Measurements from ENCODE around the gene MYH11. TPM values are rescaled to one million over a fixed set of nuclear protein-coding genes. Genes with fewer than 3 reads are reported as not detected.

The MYH11 gene
- total and polyA plus RNA-seq, 10 of the 15 experiments (the other 5 are each of a cell fraction or from before 2014, with no cell fraction given) = 0.01 to 1.9 (median 0.13) TPM; not detected in 1

DNA sequence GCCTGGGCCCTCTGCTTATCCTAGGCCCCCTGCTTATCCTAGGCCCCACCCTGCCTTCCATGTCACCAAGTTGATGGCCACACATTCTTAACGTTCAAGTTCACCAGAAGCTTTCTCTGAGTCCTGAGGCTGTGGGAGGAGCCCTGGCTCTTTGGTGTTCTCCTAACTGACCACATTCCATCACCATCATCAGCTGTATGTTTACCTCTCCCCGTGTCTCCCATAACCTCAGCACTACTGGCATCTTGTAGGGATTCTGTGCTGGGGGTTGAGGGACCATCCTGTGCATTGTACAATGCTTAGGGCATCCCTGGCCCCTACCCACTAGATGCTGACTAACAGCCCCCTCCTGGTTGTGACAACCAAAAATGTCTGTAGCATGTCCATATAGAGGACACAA lies 107.5 kb downstream of the MYH11 start:
- 38% methylated on average over 2 of the region's 2 CpGs for whole genome bisulfite sequencing (ENCODE audit: insufficient coverage, insufficient replicate concordance, low lambda C conversion rate, missing lambda C conversion rate)
- no peaks in the 10 kb centered on the region for H3K9me3 ChIP-seq (replicated peaks; ENCODE audit: control insufficient read depth, insufficient read depth, low read length)
- H3K4me1 ChIP-seq (ENCODE audit: control insufficient read depth, insufficient read depth, low read length) = no peaks in the 10 kb centered on the region
- intact Hi-C loops (cut with micrococcal nuclease; ENCODE audit: unreplicated experiment) = no loop called here
- no peak overlapping the region for H3K4me2 ChIP-seq (ENCODE audit: control insufficient read depth, insufficient read depth)
- H3K9ac ChIP-seq (ENCODE audit: control insufficient read depth, insufficient read depth, low read length) = no peak overlapping the region
- in situ Hi-C loops (cut with MboI) = no loop called here
- ChIA-PET POLR2A (no interaction called here), CTCF (interaction anchor here (0.7 kb wide), 1 partner anchor 210 kb away, joined by 3 read pairs; no protein-coding TSS in a partner anchor), RAD21 (ENCODE audit: unreplicated experiment) (no interaction called here), SMC1A (ENCODE audit: uncharacterized antibody, unreplicated experiment) (no interaction called here)
- no peak overlapping the region for H3K27ac ChIP-seq (ENCODE audit: control insufficient read depth, insufficient read depth)
- H2AFZ ChIP-seq (ENCODE audit: control insufficient read depth, low read depth, low read length) = no peak overlapping the region
- no peak for ATAC-seq
- H3K36me3 ChIP-seq (ENCODE audit: control insufficient read depth in 2 of 2, insufficient read depth in 2 of 2, low read length in 1 of 2) = no peaks in the 10 kb centered on the region
- H3K79me2 ChIP-seq (ENCODE audit: control insufficient read depth, insufficient read depth, low read length) = no peaks in the 10 kb centered on the region
- no peaks in the 10 kb centered on the region for H3K27me3 ChIP-seq (replicated peaks in 1 of 2; ENCODE audit: control insufficient read depth in 2 of 2, insufficient read depth in 2 of 2, low read length in 1 of 2)
- BruUV-seq (replicated peaks) = no TSS peak
- H4K20me1 ChIP-seq (ENCODE audit: control insufficient read depth, insufficient read depth) = no peaks in the 10 kb centered on the region
- no peak for FAIRE-seq
- no peak overlapping the region for H3K4me3 ChIP-seq
- no peak for DNase-seq (ENCODE audit: low read depth, low spot score)
- TF ChIP-seq ZNF384 (IDR thresholded peaks at IDR 0.05; ENCODE audit: borderline replicate concordance, low read depth, low read length) (no peak), POLR2A (IDR thresholded peaks at IDR 0.05; ENCODE audit: low read depth, low read length) (no peak), MYC (IDR thresholded peaks at IDR 0.05; ENCODE audit: insufficient read depth, insufficient read length, insufficient replicate concordance, low read length, severe bottlenecking) (no peak), RCOR1 (conservative IDR thresholded peaks at IDR 0.05; ENCODE audit: low read depth, low read length) (no peak), CBFB (IDR thresholded peaks at IDR 0.05; ENCODE audit: low read depth) (no peak), BHLHE40 (IDR thresholded peaks at IDR 0.05; ENCODE audit: borderline replicate concordance in 1 of 2, low read depth in 2 of 2, low read length in 1 of 2) (no peak)
- TF ChIP-seq, protein P1, sequence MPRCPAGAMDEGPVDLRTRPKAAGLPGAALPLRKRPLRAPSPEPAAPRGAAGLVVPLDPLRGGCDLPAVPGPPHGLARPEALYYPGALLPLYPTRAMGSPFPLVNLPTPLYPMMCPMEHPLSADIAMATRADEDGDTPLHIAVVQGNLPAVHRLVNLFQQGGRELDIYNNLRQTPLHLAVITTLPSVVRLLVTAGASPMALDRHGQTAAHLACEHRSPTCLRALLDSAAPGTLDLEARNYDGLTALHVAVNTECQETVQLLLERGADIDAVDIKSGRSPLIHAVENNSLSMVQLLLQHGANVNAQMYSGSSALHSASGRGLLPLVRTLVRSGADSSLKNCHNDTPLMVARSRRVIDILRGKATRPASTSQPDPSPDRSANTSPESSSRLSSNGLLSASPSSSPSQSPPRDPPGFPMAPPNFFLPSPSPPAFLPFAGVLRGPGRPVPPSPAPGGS (IDR thresholded peaks at IDR 0.05; ENCODE audit: borderline replicate concordance, insufficient read depth, low read depth, low read length, poor library complexity, severe bottlenecking) = no peak
- TF ChIP-seq, protein P2, sequence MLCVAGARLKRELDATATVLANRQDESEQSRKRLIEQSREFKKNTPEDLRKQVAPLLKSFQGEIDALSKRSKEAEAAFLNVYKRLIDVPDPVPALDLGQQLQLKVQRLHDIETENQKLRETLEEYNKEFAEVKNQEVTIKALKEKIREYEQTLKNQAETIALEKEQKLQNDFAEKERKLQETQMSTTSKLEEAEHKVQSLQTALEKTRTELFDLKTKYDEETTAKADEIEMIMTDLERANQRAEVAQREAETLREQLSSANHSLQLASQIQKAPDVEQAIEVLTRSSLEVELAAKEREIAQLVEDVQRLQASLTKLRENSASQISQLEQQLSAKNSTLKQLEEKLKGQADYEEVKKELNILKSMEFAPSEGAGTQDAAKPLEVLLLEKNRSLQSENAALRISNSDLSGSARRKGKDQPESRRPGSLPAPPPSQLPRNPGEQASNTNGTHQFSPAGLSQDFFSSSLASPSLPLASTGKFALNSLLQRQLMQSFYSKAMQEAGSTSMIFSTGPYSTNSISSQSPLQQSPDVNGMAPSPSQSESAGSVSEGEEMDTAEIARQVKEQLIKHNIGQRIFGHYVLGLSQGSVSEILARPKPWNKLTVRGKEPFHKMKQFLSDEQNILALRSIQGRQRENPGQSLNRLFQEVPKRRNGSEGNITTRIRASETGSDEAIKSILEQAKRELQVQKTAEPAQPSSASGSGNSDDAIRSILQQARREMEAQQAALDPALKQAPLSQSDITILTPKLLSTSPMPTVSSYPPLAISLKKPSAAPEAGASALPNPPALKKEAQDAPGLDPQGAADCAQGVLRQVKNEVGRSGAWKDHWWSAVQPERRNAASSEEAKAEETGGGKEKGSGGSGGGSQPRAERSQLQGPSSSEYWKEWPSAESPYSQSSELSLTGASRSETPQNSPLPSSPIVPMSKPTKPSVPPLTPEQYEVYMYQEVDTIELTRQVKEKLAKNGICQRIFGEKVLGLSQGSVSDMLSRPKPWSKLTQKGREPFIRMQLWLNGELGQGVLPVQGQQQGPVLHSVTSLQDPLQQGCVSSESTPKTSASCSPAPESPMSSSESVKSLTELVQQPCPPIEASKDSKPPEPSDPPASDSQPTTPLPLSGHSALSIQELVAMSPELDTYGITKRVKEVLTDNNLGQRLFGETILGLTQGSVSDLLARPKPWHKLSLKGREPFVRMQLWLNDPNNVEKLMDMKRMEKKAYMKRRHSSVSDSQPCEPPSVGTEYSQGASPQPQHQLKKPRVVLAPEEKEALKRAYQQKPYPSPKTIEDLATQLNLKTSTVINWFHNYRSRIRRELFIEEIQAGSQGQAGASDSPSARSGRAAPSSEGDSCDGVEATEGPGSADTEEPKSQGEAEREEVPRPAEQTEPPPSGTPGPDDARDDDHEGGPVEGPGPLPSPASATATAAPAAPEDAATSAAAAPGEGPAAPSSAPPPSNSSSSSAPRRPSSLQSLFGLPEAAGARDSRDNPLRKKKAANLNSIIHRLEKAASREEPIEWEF (IDR thresholded peaks at IDR 0.05; ENCODE audit: insufficient replicate concordance, low read depth, low read length) = no peak
- TF ChIP-seq, protein P3, sequence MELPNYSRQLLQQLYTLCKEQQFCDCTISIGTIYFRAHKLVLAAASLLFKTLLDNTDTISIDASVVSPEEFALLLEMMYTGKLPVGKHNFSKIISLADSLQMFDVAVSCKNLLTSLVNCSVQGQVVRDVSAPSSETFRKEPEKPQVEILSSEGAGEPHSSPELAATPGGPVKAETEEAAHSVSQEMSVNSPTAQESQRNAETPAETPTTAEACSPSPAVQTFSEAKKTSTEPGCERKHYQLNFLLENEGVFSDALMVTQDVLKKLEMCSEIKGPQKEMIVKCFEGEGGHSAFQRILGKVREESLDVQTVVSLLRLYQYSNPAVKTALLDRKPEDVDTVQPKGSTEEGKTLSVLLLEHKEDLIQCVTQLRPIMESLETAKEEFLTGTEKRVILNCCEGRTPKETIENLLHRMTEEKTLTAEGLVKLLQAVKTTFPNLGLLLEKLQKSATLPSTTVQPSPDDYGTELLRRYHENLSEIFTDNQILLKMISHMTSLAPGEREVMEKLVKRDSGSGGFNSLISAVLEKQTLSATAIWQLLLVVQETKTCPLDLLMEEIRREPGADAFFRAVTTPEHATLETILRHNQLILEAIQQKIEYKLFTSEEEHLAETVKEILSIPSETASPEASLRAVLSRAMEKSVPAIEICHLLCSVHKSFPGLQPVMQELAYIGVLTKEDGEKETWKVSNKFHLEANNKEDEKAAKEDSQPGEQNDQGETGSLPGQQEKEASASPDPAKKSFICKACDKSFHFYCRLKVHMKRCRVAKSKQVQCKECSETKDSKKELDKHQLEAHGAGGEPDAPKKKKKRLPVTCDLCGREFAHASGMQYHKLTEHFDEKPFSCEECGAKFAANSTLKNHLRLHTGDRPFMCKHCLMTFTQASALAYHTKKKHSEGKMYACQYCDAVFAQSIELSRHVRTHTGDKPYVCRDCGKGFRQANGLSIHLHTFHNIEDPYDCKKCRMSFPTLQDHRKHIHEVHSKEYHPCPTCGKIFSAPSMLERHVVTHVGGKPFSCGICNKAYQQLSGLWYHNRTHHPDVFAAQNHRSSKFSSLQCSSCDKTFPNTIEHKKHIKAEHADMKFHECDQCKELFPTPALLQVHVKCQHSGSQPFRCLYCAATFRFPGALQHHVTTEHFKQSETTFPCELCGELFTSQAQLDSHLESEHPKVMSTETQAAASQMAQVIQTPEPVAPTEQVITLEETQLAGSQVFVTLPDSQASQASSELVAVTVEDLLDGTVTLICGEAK (IDR thresholded peaks at IDR 0.05; ENCODE audit: borderline replicate concordance) = no peak
- TF ChIP-seq, protein P4, sequence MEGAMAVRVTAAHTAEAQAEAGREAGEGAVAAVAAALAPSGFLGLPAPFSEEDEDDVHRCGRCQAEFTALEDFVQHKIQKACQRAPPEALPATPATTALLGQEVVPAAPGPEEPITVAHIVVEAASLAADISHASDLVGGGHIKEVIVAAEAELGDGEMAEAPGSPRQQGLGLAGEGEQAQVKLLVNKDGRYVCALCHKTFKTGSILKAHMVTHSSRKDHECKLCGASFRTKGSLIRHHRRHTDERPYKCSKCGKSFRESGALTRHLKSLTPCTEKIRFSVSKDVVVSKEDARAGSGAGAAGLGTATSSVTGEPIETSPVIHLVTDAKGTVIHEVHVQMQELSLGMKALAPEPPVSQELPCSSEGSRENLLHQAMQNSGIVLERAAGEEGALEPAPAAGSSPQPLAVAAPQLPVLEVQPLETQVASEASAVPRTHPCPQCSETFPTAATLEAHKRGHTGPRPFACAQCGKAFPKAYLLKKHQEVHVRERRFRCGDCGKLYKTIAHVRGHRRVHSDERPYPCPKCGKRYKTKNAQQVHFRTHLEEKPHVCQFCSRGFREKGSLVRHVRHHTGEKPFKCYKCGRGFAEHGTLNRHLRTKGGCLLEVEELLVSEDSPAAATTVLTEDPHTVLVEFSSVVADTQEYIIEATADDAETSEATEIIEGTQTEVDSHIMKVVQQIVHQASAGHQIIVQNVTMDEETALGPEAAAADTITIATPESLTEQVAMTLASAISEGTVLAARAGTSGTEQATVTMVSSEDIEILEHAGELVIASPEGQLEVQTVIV (IDR thresholded peaks at IDR 0.05; ENCODE audit: borderline replicate concordance, partially characterized antibody) = no peak
